Panc1 (cell line): ENCODE results near the gene RABL6. TPM values are rescaled to one million over a fixed set of nuclear protein-coding genes. Genes with fewer than 3 reads are reported as not detected.
A peak's percentile ranks its signal among the peaks of the same experiment; 100 is the strongest.
"Not testable (repeated sequence)": the region's sequence is repeated elsewhere in the genome, so short reads cannot be mapped to it uniquely, and the experiment has no call there.

Experiments
- ATAC-seq: fragments of 200-7000 bp; cut with Tn5 transposase; 2 replicates; pipeline ENCODE4 v1.9.1; 2020; ENCODE audit warnings: mild to moderate bottlenecking, moderate library complexity
- BruUV-seq: library from RNA; stranded (reverse); fragments of 400-500 nt; replicated peaks from 2 replicates; lab custom pipeline; 2021; lab: Mats Ljungman, UMichigan
- CTCF ChIA-PET: fragments of 300-600 bp; sonication (Branson Sonifier 250); formaldehyde crosslinking; loops from one replicate; lab custom pipeline; 2022; ENCODE audit warnings: antibody characterized with exemption; lab: Charles Lee
- POLR2A ChIA-PET: fragments of 300-600 bp; sonication (Branson Sonifier 250); formaldehyde crosslinking; loops from one replicate; lab custom pipeline; 2022; ENCODE audit warnings: antibody characterized with exemption; lab: Charles Lee
- DNase-seq: peaks from one replicate; pipeline ENCODE4 v3.0.0-alpha.2; 2010; ENCODE audit warnings: low read depth, low spot score
- H3K27ac ChIP-seq: 2 replicates; pipeline ENCODE4 v1.5.1; 2011; ENCODE audit warnings: mild to moderate bottlenecking, low read length, inconsistent platforms
- H3K27me3 ChIP-seq: fragments of 200-500 bp; sonication (Bioruptor generic); 2 replicates; pipeline ENCODE4 v1.6.0; 2014; ENCODE audit warnings: low read length, inconsistent platforms; ENCODE audit not compliant: control insufficient read depth, insufficient read depth
- H3K36me3 ChIP-seq: fragments of 200-500 bp; sonication (Bioruptor generic); 2 replicates; pipeline ENCODE4 v1.5.1; 2014; ENCODE audit warnings: inconsistent platforms, mild to moderate bottlenecking, low read length, moderate library complexity; ENCODE audit not compliant: control insufficient read depth, insufficient read depth
- H3K4me1 ChIP-seq: 2 replicates; pipeline ENCODE4 v1.5.1; 2011; ENCODE audit warnings: inconsistent platforms, mild to moderate bottlenecking, low read length, moderate library complexity; ENCODE audit not compliant: control insufficient read depth, insufficient read depth
- H3K4me3 ChIP-seq, 2 experiments: 2 replicates each; pipeline ENCODE4 v1.5.1; 2011 to 2012; ENCODE audit warnings: low read depth in 2 of 2, low read length in 2 of 2, mild to moderate bottlenecking in 2 of 2, inconsistent platforms in 1 of 2, moderate library complexity in 1 of 2
- H3K9me3 ChIP-seq: fragments of 200-500 bp; sonication (Bioruptor generic); 2 replicates; pipeline ENCODE4 v1.5.1; 2014; ENCODE audit warnings: low read depth, mild to moderate bottlenecking, inconsistent platforms, low read length, moderate library complexity; ENCODE audit not compliant: control insufficient read depth, insufficient read depth
- CTCF ChIP-seq: fragments of 450-650 bp; IDR thresholded peaks from 2 replicates; pipeline ENCODE4 v1.5.1; 2017; ENCODE audit warnings: mild to moderate bottlenecking
- POLR2AphosphoS5 ChIP-seq: IDR thresholded peaks from 2 replicates; pipeline ENCODE4 v1.6.1; 2012; ENCODE audit warnings: mild to moderate bottlenecking, low read depth, low read length, moderate library complexity
- SIN3A ChIP-seq: IDR thresholded peaks from 2 replicates; pipeline ENCODE4 v1.6.1; 2012; ENCODE audit warnings: low read depth, mild to moderate bottlenecking, low read length, moderate library complexity, borderline replicate concordance; ENCODE audit not compliant: insufficient read depth
- TCF7L2 ChIP-seq: IDR thresholded peaks from 2 replicates; pipeline ENCODE4 v1.6.1; 2011; ENCODE audit warnings: mild to moderate bottlenecking, low read depth, low read length, inconsistent platforms
- in situ Hi-C: cut with HindIII; loops from 2 replicates; pipeline ENCODE4 v1.10.0; 2016; ENCODE audit warnings: low sequenced_read_pairs, low pct_unique_long_range_greater_than_20kb
- intact Hi-C: fragments of 100-400 bp; cut with micrococcal nuclease; formaldehyde crosslinking; loops from one replicate; pipeline ENCODE4 v1.10.0; 2022; ENCODE audit not compliant: unreplicated experiment
- total RNA-seq: library from RNA; stranded (reverse); gene quantifications from one replicate; pipeline ENCODE4 v1.2.1, GENCODE V29; 2021; ENCODE audit not compliant: unreplicated experiment

RABL6 gene
- total RNA-seq, 1 experiment from 2014 or later, result 106 TPM

- POLR2A ChIA-PET, result interaction anchor here (0.6 kb wide), 1 partner anchor 33 kb away, joined by 4 read pairs; no protein-coding TSS in a partner anchor
- peak overlapping the region; percentile 74 for H3K27ac ChIP-seq
- H3K9me3 ChIP-seq, H3K36me3 ChIP-seq, intact Hi-C loops, H3K27me3 ChIP-seq, DNase-seq, BruUV-seq, in situ Hi-C loops: not testable (repeated sequence)
- H3K4me3 ChIP-seq, result peak overlapping the region; percentile 43 to 57
- CTCF ChIA-PET, result interaction anchor here (0.6 to 0.7 kb wide), 3 partner anchors 16 to 610 kb away, joined by 3 to 7 read pairs (median 3); no protein-coding TSS in a partner anchor
- ATAC-seq, result peak; percentile 35
- peaks cover 26% of the 10 kb centered on the region for H3K4me1 ChIP-seq
Measured at GRCh38 chr9:136841646-136842379, 34.1 kb downstream of the RABL6 start.

DNA sequence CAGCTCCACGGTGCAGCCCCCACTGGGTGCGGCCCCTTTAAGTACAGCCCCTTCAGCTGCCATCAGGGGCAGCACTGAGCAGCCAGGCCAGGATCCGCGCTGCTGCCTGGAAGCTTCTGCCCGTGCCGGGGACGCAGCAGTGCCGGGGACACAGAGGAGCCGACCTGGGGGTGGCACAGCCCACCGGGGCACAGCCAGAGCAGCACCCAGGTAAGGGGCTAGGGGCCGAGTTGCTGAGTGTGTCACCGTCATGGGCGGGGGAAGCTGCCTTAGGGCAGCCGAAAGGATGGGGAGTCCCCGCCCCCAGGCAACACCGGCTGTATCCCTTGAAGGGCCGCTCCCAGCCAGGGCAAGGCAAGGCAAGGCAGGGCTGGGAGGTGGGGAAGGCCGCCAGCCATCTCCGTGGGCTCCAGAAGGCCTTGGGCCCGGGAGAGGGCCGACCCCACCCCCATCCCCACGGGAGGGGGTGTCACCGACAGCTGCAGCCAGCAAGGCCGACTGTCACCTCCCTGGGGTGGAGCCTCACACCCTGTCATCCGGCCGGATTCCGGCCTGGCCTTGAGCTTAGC, 34.7 kb downstream of the RABL6 start, which contains the start of gene AJM1:
Gene AJM1 (plus strand): TSS at position 99 of the 569 bp plus-strand sequence. CDS start 1,937 bp downstream, outside the sequence.
- BruUV-seq, H3K9me3 ChIP-seq, H3K36me3 ChIP-seq, in situ Hi-C loops, H3K27me3 ChIP-seq, intact Hi-C loops: not testable (repeated sequence)
- Histone ChIP-seq H3K4me1 (peaks cover 26% of the 10 kb centered on the region), H3K4me3 (peak within 1 kb of the TSS; percentile 43 to 57), H3K27ac (peak within 1 kb of the TSS; percentile 74)
- TF ChIP-seq CTCF, result peak; percentile 87
- peak; percentile 15 for TF ChIP-seq TCF7L2
- TF ChIP-seq SIN3A, result 0 out of 2 replicates have a peak, but pooled peaks have one; percentile 3
- peak; percentile 30; the same call in 1 of the 2 replicates for TF ChIP-seq POLR2AphosphoS5
- DNase-seq (peak; percentile 53), ATAC-seq (peak; percentile 76)
- POLR2A ChIA-PET, result interaction anchor here (0.6 kb wide), 1 partner anchor 34 kb away, joined by 4 read pairs; no protein-coding TSS in a partner anchor
- CTCF ChIA-PET, result interaction anchor here (0.6 to 0.7 kb wide), 3 partner anchors 17 to 96 kb away, joined by 3 to 8 read pairs (median 7); no protein-coding TSS in a partner anchor

- H3K27ac ChIP-seq, in situ Hi-C loops, BruUV-seq, intact Hi-C loops, H3K36me3 ChIP-seq, H3K9me3 ChIP-seq, ATAC-seq, H3K27me3 ChIP-seq, POLR2A ChIA-PET, DNase-seq: not testable (repeated sequence)
- H3K4me1 ChIP-seq, result peaks cover 26% of the 10 kb centered on the region
- peak overlapping the region; percentile 11 to 18; a peak in 1 of 4 replicates for H3K4me3 ChIP-seq
- CTCF ChIA-PET, result interaction anchor here (0.7 kb wide), 1 partner anchor 96 kb away, joined by 8 read pairs; no protein-coding TSS in a partner anchor
Measured at GRCh38 chr9:136843159-136843800, 35.5 kb downstream of the RABL6 start.
